Adrenal gland (tissue), 5 donors: ENCODE measurements around the gene CDC5L.

ENCODE experiments used
- POLR2A ChIP-seq, 2 donors: fragments of 450-650 bp; IDR thresholded peaks; one replicate each; pipeline ENCODE4 v1.6.1; 2017; ENCODE audit warnings: antibody characterized with exemption in 2 of 2, mild to moderate bottlenecking in 2 of 2, moderate library complexity in 1 of 2
- TF ChIP-seq, protein P1 (sequence below), 6 experiments: fragments of 450-650 bp in 4 of 6; fragments of 200-600 bp in 2 of 6; sonication (generic) in 1 of 6; IDR thresholded peaks; 1 replicate in 5 of 6; 2 replicates in 1 of 6; pipeline versions ENCODE4 v1.5.1 to v1.8.0; 2016 to 2021; ENCODE audit warnings: antibody characterized with exemption in 6 of 6, mild to moderate bottlenecking in 2 of 6, moderate library complexity in 1 of 6
- donor health status: DM: no; HTN: no; CAD: no.

DNA sequence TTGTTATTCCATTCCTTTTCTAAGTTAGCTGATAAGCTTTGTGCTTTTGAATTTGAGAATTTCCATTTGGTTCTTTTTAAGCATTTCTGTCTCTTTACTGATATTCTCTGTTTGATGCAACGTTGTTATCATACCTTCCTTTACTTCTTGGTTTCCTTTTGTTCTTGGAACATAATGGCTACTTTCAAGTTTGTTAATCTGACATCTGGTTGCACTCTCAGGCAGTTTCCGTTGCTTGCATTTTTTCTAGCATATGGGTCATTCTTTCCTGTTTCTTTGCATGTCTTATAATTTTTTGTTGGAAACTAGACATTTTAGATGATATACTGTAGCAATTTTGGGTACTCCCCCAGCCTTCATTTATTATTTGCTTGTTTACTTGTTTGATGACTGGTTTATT is 12.5 kb downstream of the CDC5L start:
- TF ChIP-seq, protein P1, sequence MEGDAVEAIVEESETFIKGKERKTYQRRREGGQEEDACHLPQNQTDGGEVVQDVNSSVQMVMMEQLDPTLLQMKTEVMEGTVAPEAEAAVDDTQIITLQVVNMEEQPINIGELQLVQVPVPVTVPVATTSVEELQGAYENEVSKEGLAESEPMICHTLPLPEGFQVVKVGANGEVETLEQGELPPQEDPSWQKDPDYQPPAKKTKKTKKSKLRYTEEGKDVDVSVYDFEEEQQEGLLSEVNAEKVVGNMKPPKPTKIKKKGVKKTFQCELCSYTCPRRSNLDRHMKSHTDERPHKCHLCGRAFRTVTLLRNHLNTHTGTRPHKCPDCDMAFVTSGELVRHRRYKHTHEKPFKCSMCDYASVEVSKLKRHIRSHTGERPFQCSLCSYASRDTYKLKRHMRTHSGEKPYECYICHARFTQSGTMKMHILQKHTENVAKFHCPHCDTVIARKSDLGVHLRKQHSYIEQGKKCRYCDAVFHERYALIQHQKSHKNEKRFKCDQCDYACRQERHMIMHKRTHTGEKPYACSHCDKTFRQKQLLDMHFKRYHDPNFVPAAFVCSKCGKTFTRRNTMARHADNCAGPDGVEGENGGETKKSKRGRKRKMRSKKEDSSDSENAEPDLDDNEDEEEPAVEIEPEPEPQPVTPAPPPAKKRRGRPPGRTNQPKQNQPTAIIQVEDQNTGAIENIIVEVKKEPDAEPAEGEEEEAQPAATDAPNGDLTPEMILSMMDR (IDR thresholded peaks at IDR 0.05): no peak
- TF ChIP-seq POLR2A (IDR thresholded peaks at IDR 0.05): no peak
